Testis (tissue), 2 donors: ENCODE results near the gene ADI1.

Experiments used
- POLR2A ChIP-seq: fragments of 450-650 bp; IDR thresholded peaks from one replicate; pipeline ENCODE4 v1.6.1; 2017; ENCODE audit warnings: antibody characterized with exemption, mild to moderate bottlenecking, moderate library complexity
- TF ChIP-seq, protein P1 (sequence below), 3 experiments: fragments of 450-650 bp in 2 of 3; fragments of 200-600 bp in 1 of 3; sonication (generic) in 1 of 3; IDR thresholded peaks; one replicate each; pipeline ENCODE4 v1.5.1; 2016 to 2019; ENCODE audit warnings: antibody characterized with exemption in 3 of 3, mild to moderate bottlenecking in 2 of 3, moderate library complexity in 1 of 3

DNA sequence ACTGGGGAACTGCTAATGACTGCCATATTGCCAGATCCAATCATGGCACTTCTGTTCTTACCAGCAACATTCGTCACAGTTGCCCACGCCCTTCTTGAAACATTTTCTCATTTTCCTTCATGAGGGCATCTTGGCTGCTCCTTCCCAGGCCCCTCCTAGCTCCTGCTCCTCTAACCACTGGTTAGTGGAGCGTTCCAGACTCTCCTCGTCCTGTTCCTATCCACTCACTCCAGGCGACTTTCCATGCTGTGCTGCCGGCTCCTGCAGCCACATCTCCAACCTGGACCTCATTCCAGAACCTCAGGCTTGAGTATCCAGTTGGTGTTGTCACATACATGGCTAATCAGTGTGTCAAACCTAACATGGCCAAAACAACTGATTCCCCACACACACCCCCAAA, 1.3 kb upstream of the ADI1 start:
- TF ChIP-seq POLR2A = no peak
- TF ChIP-seq, protein P1, sequence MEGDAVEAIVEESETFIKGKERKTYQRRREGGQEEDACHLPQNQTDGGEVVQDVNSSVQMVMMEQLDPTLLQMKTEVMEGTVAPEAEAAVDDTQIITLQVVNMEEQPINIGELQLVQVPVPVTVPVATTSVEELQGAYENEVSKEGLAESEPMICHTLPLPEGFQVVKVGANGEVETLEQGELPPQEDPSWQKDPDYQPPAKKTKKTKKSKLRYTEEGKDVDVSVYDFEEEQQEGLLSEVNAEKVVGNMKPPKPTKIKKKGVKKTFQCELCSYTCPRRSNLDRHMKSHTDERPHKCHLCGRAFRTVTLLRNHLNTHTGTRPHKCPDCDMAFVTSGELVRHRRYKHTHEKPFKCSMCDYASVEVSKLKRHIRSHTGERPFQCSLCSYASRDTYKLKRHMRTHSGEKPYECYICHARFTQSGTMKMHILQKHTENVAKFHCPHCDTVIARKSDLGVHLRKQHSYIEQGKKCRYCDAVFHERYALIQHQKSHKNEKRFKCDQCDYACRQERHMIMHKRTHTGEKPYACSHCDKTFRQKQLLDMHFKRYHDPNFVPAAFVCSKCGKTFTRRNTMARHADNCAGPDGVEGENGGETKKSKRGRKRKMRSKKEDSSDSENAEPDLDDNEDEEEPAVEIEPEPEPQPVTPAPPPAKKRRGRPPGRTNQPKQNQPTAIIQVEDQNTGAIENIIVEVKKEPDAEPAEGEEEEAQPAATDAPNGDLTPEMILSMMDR (IDR thresholded peaks at IDR 0.05) = no peak
